Activated CD4-positive, alpha-beta T cell treated with anti-CD3 and anti-CD28 coated beads, Interleukin-2, amount 10 ng/mL, durations not matched to agents 24 days and 14 days (primary cell): ENCODE measurements around the gene PDE8A. TPM values are rescaled to one million over a fixed set of nuclear protein-coding genes. Genes with fewer than 3 reads are reported as not detected.
"Not testable (repeated sequence)": the region's sequence is repeated elsewhere in the genome, so short reads cannot be mapped to it uniquely, and the experiment has no call there.

ENCODE experiments used
- DNase-seq: peaks from one replicate; pipeline ENCODE4 v3.0.0; 2022
- H3K27ac Mint-ChIP-seq: one replicate; pipeline ENCODE4 v1.8.0; 2022; ENCODE audit warnings: mild to moderate bottlenecking, mixed read lengths
- H3K27me3 Mint-ChIP-seq: one replicate; pipeline ENCODE4 v1.8.0; 2022; ENCODE audit warnings: mixed read lengths
- H3K36me3 Mint-ChIP-seq: one replicate; pipeline ENCODE4 v1.8.0; 2022; ENCODE audit warnings: low read depth, mild to moderate bottlenecking, mixed read lengths
- H3K4me1 Mint-ChIP-seq: one replicate; pipeline ENCODE4 v1.8.0; 2021; ENCODE audit warnings: mixed read lengths
- H3K4me3 Mint-ChIP-seq: one replicate; pipeline ENCODE4 v1.8.0; 2022; ENCODE audit warnings: mild to moderate bottlenecking, moderate library complexity, mixed read lengths
- H3K9me3 Mint-ChIP-seq: one replicate; pipeline ENCODE4 v1.8.0; 2021; ENCODE audit warnings: mixed read lengths
- intact Hi-C: fragments of 100-400 bp; cut with micrococcal nuclease; formaldehyde crosslinking; loops from one replicate; pipeline ENCODE4 v1.15.1; 2023
- total RNA-seq: library from RNA; stranded (reverse); gene quantifications from 2 replicates; pipeline ENCODE4 v1.2.3, GENCODE V29; 2022

Gene PDE8A
- total RNA-seq, 1 donor from 2014 or later: 21.1 TPM

DNA sequence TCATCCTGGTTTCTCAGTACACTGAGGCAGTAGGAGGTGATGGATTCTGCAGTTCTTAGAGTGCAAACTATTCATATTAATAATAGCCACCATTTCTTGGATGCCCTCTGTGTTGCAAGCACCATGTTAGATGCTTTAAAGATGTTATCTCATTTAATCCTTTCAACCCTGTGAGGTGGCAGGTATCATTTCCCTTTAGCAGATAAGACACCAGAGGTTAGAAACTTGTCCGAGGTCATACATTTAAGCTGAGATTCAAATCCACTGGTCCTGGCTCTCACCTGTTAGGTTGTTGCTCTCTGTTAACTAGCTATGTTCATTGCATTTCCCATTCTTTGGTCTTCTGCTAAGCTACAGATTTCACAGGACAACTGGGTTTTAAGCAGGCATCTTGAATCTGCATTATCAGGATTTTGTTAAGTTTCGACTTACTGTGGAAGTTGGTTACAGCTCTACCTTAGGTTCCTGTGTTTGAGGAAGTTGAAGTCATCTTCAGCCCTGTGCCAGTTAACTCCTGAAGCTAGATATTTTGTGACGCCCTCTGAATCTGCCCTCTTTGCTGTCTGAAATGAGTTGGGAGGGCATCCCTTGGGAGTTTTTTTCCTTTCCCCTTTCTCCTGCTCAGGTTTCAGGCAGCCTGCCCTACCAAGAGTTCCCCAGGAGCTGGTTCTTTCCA is 6.4 kb downstream of the PDE8A start:
- Mint-ChIP-seq H3K27ac (peak overlapping the region; percentile 61), H3K4me3 (peak overlapping the region; percentile 38), H3K27me3 (peaks cover 4% of the 10 kb centered on the region), H3K36me3 (peaks cover 2% of the 10 kb centered on the region), H3K4me1 (peaks cover 52% of the 10 kb centered on the region), H3K9me3 (no peaks in the 10 kb centered on the region)
- DNase-seq: peak; percentile 63
- intact Hi-C loops: loop anchor here (10.0 kb wide), 1 partner anchor 273 kb away; the partner anchor contains the start of gene SEC11A

DNA sequence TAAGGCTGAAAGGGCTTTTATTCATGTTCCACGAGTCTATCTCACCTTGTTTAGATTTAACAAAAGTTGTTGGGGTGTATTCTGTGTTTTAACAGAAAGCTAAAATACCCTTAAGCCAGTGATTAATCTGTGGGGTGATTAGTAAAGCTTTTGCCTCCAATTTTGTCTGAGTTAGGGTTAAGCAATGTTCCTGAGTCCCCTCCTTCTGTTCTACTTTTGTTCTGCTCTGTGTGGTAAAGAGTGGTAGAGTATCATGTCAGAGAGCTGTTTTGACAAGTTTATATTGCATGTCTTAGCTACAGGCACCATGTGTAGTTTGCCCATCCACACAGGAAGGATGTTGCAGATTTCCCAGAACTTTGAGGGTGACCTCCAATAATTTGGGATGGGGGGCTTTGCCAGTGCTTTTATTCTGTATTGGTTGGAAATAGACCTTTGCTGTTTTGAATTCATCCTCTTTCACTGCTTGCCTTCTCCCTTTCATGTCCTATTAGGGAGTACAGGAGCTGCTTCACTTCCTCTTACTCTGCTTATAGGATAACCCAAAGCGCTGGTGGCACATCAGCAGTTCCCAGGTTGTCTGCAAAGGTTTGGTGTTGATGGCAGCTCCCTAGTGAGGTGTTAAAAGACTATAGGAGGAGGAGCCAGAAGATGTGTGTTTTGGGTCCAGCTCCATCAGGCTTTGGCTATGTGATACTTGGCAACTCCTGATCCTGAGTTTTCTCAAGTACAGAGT is 7.4 kb downstream of the PDE8A start:
- H3K4me1 Mint-ChIP-seq: peaks cover 44% of the 10 kb centered on the region
- H3K27me3 Mint-ChIP-seq: no peaks in the 10 kb centered on the region
- peaks cover 2% of the 10 kb centered on the region for H3K36me3 Mint-ChIP-seq
- no peak overlapping the region for H3K27ac Mint-ChIP-seq
- no peak overlapping the region for H3K4me3 Mint-ChIP-seq
- no peaks in the 10 kb centered on the region for H3K9me3 Mint-ChIP-seq
- intact Hi-C loops: loop anchor here (10.0 kb wide), 1 partner anchor 274 kb away; the partner anchor contains the start of gene SEC11A
- DNase-seq: no peak

- Mint-ChIP-seq H3K27ac (no peak overlapping the region), H3K36me3 (peaks cover 2% of the 10 kb centered on the region), H3K9me3 (no peaks in the 10 kb centered on the region), H3K4me1 (peaks cover 36% of the 10 kb centered on the region), H3K27me3 (no peaks in the 10 kb centered on the region), H3K4me3 (no peak overlapping the region)
- intact Hi-C loops: no loop called here
- DNase-seq: no peak
Measured at GRCh38 chr15:84990507-84990906, 8.9 kb downstream of the PDE8A start.

DNA sequence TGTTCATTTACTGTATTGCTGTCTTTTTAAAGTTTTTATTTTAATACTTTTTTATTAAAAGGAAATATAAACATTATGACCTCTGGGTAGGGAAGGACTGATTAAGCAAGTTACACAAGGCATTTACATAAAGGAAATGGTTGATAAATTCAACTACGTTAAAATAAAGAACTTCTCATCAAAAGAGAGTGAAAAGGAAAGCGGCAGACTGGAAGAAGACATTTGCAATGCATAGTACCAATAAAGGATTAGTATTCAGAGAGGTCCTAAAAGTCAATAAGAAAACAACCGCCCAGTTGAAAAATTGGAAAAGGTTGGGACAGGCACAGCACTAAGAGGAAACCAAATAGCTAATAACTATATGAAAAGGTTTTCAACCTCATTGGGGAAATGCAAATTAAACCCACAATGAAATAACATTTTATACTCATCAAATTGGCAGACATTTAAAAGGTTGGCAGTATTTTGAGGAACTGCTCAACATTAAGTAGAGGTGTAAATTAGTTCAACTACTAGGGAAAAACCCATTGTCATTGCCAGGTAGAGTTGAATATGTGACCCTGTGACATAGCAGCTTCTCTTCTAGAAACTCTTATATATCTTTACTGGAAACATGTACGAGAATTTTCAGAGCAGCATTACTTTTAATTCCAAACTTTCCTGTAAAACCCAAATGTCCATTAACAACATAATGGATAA is 9.5 kb downstream of the PDE8A start:
- no peaks in the 10 kb centered on the region for H3K9me3 Mint-ChIP-seq
- H3K4me3 Mint-ChIP-seq: no peak overlapping the region
- intact Hi-C loops: no loop called here
- H3K4me1 Mint-ChIP-seq: peaks cover 33% of the 10 kb centered on the region
- peaks cover 2% of the 10 kb centered on the region for H3K36me3 Mint-ChIP-seq
- DNase-seq: no peak
- no peak overlapping the region for H3K27ac Mint-ChIP-seq
- no peaks in the 10 kb centered on the region for H3K27me3 Mint-ChIP-seq

- intact Hi-C loops: loop anchor here (1.0 kb wide), 1 partner anchor 10 kb away; no protein-coding TSS in a partner anchor
- H3K4me3 Mint-ChIP-seq: no peak overlapping the region
- no peaks in the 10 kb centered on the region for H3K27me3 Mint-ChIP-seq
Measured at GRCh38 chr15:84992157-84992944, 10.7 kb downstream of the PDE8A start.

DNA sequence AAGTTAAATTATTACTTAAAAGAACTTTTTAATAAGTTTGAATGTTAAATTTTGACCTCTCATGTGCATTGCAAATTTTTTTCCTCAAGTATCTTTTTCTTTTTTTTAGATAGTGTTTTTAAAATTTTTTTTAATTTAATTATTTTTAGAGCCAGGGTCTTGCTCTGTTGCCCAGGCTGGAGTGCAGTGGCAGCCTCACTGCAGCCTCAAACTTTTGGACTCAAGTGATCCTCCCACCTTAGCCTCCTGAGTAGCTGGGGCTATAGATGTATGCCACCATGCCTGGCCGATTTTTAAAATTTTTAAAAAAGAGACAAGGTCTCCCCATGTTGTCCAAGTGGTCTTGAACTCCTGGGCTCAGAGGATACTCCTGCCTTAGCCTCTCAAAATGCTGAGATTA is 14.4 kb downstream of the PDE8A start:
- Mint-ChIP-seq H3K27me3 (no peaks in the 10 kb centered on the region), H3K36me3 (no peaks in the 10 kb centered on the region), H3K27ac (no peak overlapping the region), H3K4me1 (peaks cover 12% of the 10 kb centered on the region), H3K4me3 (no peak overlapping the region), H3K9me3 (no peaks in the 10 kb centered on the region)
- intact Hi-C loops: no loop called here
- no peak for DNase-seq

More at GRCh38 chr15:84992157-84992944, 10.7 kb downstream of the PDE8A start:
- H3K9me3 Mint-ChIP-seq: no peaks in the 10 kb centered on the region
- peaks cover 30% of the 10 kb centered on the region for H3K4me1 Mint-ChIP-seq
- DNase-seq: peak; percentile 64
- H3K27ac Mint-ChIP-seq: peak overlapping the region; percentile 50
- peaks cover 2% of the 10 kb centered on the region for H3K36me3 Mint-ChIP-seq

- H3K36me3 Mint-ChIP-seq, intact Hi-C loops: not testable (repeated sequence)
Measured at GRCh38 chr15:84996714-84997113, 15.1 kb downstream of the PDE8A start.

GRCh38 chr15:84997214-84997613 is 15.6 kb downstream of the PDE8A start:
- H3K27me3 Mint-ChIP-seq, H3K4me3 Mint-ChIP-seq, H3K36me3 Mint-ChIP-seq, H3K9me3 Mint-ChIP-seq, DNase-seq, intact Hi-C loops, H3K27ac Mint-ChIP-seq, H3K4me1 Mint-ChIP-seq: not testable (repeated sequence)

More at GRCh38 chr15:84996714-84997113, 15.1 kb downstream of the PDE8A start:
- not testable (repeated sequence) for DNase-seq, H3K27me3 Mint-ChIP-seq, H3K9me3 Mint-ChIP-seq, H3K4me3 Mint-ChIP-seq, H3K27ac Mint-ChIP-seq
- peaks cover 11% of the 10 kb centered on the region for H3K4me1 Mint-ChIP-seq

DNA sequence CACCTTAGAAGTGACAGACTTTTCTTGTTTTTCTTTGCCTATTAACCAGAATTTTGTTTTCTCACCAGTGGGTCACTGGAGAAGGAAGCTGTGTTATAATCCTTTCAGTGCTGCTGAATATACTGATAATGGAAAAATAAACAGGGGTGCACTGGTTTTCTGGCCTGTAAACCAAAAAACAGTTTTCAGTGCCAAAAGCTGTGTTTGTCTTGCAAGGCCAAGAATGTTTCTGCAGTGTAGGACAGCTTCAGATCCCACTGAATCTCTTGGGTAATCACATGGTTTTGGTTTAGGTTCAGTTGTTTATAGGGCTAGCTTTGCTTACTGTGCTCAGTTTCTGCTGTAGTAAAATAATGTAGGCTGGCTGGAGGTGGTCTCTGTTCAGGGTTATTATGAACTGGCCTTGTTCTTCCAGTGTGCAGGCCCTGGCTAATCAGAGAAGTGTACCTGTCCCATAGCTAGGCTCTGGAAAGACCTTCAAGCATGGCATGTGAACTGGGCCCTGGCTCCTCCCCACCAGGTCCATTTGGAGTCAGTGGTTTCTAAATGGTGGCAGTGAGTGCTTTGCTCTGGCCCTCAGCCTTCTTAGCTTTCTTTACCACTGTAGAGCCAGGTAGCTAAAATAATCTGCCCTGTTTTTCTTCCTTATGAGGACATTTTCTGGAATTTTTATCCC is 18.7 kb downstream of the PDE8A start:
- no peaks in the 10 kb centered on the region for H3K9me3 Mint-ChIP-seq
- H3K27ac Mint-ChIP-seq: no peak overlapping the region
- H3K36me3 Mint-ChIP-seq: no peaks in the 10 kb centered on the region
- no peak for DNase-seq
- intact Hi-C loops: no loop called here
- peaks cover 7% of the 10 kb centered on the region for H3K4me1 Mint-ChIP-seq
- H3K4me3 Mint-ChIP-seq: no peak overlapping the region
- H3K27me3 Mint-ChIP-seq: no peaks in the 10 kb centered on the region

DNA sequence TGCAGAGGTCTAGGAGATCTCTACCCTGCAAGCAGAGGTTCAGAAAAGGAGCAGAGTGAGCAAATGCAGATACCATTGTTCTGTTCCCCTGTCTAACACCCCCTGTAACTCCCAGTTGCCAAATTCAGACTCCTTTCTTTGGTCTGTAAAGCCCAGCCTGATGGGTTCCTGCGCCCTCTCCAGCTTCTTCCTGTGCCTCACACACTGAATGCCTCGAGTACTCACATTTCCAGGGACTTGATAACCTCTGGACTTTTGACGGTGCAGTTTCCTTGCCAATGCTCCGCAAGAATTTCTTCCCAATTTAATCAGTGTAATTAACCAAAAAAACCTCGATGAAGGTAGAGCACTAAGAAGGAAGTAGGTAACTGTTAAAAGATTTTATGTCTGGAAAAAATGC is 19.3 kb downstream of the PDE8A start:
- DNase-seq: no peak
- intact Hi-C loops: no loop called here
- Mint-ChIP-seq H3K36me3 (no peaks in the 10 kb centered on the region), H3K27me3 (no peaks in the 10 kb centered on the region), H3K9me3 (no peaks in the 10 kb centered on the region), H3K4me3 (no peak overlapping the region), H3K27ac (peak overlapping the region; percentile 7), H3K4me1 (peaks cover 7% of the 10 kb centered on the region)

DNA sequence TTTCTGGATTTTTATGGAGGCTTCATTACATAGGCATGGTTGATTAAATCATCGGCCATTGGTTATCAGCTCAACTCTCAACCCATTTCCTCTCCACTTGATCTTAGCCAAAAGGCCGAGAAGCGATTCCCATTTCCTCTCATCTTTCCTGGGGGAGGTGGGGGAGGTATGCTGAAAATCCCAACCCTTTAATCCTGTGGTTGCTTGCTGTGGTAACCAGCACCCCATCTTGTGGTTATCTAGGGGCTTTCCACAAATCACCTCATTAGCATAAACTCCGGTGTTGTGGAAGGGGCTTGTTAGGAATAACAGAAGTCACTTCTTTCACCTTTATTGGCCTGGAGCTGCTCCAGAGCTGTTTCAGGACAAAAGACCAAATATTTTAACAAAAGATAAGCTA is 20.9 kb downstream of the PDE8A start:
- Mint-ChIP-seq H3K27me3 (no peaks in the 10 kb centered on the region), H3K4me3 (no peak overlapping the region), H3K27ac (no peak overlapping the region), H3K36me3 (no peaks in the 10 kb centered on the region), H3K9me3 (no peaks in the 10 kb centered on the region), H3K4me1 (peaks cover 7% of the 10 kb centered on the region)
- intact Hi-C loops: no loop called here
- no peak for DNase-seq

GRCh38 chr15:85003593-85004312 is 22.1 kb downstream of the PDE8A start:
- Mint-ChIP-seq H3K27ac (no peak overlapping the region), H3K27me3 (no peaks in the 10 kb centered on the region), H3K36me3 (no peaks in the 10 kb centered on the region), H3K4me1 (peaks cover 10% of the 10 kb centered on the region), H3K4me3 (no peak overlapping the region), H3K9me3 (no peaks in the 10 kb centered on the region)
- intact Hi-C loops: no loop called here
- DNase-seq: no peak
